Measurements from ENCODE around the gene SOX18. TPM values are rescaled to one million over a fixed set of nuclear protein-coding genes. Genes with fewer than 3 reads are reported as not detected.

SOX18 gene
- total and polyA plus RNA-seq, 2 of the 13 experiments (the other 11 are each of a cell fraction or from before 2014, with no cell fraction given): 1.6 to 1.9 TPM

DNA sequence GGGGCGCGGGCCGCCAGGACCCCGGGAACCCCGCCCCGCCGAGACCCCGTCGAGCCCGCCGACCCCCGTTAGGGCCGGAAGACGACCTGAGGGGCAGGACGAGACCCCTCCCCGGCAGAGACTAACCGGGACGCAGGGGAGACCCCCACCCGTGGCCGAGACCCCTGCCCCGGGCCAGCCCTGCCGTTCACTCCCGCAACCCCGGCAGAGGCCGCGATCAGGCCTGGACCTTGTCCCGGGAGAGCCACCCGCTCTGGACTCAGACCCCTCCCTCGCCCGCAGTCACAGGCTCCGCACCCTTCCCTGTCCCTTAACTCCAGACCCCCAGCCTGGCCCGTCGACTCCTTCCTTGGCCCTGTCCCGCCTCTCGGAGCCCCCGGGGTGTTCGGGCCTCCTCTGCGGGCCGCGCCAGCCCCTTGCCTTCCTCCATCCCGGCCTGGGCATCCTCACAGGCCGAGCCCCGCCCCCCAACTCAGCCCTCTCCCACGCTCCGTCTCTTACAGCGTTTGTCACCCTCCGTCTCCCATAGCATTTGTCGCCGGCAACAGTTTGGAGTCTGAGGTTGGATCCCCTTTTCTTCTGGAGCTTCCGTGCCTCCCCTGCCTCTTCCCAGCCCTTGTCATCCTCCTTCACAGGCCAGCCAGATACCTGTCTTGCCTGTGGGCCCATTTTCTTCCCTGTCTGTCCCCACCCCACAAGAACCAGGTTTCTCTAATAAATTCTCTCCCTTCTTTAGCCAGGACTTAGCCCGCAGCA lies 14.1 kb upstream of the SOX18 start (continued):
- TF ChIP-seq HMGXB3 (CRISPR knock-in tag; IDR thresholded peaks at IDR 0.05; ENCODE audit: borderline replicate concordance) (0 out of 2 replicates have a peak, but pooled peaks have one; percentile 8), ZNF768 (CRISPR knock-in tag; IDR thresholded peaks at IDR 0.05) (peak; percentile 36; the same call in 1 of the 2 replicates), HMG20B (CRISPR knock-in tag; conservative IDR thresholded peaks at IDR 0.05) (0 out of 2 replicates have a peak, but pooled peaks have one; percentile 23), ATF6 (CRISPR knock-in tag; conservative IDR thresholded peaks at IDR 0.05) (0 out of 2 replicates have a peak, but pooled peaks have one; percentile 15), ASH2L (IDR thresholded peaks at IDR 0.05; ENCODE audit: insufficient read length, low read depth, low read length) (peak; percentile 33), NFIC (IDR thresholded peaks at IDR 0.05; ENCODE audit: low read length) (no peak), RFX1 (IDR thresholded peaks at IDR 0.05) (peak; percentile 5; the same call in 1 of the 2 replicates), KLF15 (CRISPR knock-in tag; IDR thresholded peaks at IDR 0.05; ENCODE audit: borderline replicate concordance) (peak; percentile 65; the same call in 1 of the 2 replicates), MXD1 (CRISPR knock-in tag; IDR thresholded peaks at IDR 0.05) (peak; percentile 57), ZNF841 (CRISPR knock-in tag; IDR thresholded peaks at IDR 0.05; ENCODE audit: borderline replicate concordance) (no peak)
- TF ChIP-seq, protein P1, sequence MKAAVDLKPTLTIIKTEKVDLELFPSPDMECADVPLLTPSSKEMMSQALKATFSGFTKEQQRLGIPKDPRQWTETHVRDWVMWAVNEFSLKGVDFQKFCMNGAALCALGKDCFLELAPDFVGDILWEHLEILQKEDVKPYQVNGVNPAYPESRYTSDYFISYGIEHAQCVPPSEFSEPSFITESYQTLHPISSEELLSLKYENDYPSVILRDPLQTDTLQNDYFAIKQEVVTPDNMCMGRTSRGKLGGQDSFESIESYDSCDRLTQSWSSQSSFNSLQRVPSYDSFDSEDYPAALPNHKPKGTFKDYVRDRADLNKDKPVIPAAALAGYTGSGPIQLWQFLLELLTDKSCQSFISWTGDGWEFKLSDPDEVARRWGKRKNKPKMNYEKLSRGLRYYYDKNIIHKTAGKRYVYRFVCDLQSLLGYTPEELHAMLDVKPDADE (CRISPR knock-in tag; IDR thresholded peaks at IDR 0.05): no peak; the same call in 1 of the 2 replicates

Data from HepG2 (cell line).